Fibroblast of lung (primary cell): ENCODE results near the gene DICER1. TPM values are rescaled to one million over a fixed set of nuclear protein-coding genes. Genes with fewer than 3 reads are reported as not detected.

ENCODE experiments used
- DNase-seq, 2 donors: peaks; one replicate each; pipeline versions ENCODE4 v3.0.0 to v3.0.0-alpha.2; 2010; ENCODE audit warnings: low read depth in 2 of 2
- H2AFZ ChIP-seq: 2 replicates; pipeline ENCODE4 v1.5.1; 2012; ENCODE audit warnings: low read length, control low read depth, inconsistent platforms
- H3K27ac ChIP-seq: 2 replicates; pipeline ENCODE4 v1.5.1; 2011; ENCODE audit warnings: low read length, control low read depth; ENCODE audit not compliant: insufficient read depth
- H3K27me3 ChIP-seq: 2 replicates; pipeline ENCODE4 v1.5.1; 2011; ENCODE audit warnings: mild to moderate bottlenecking, low read length; ENCODE audit not compliant: control insufficient read depth, insufficient read depth
- H3K36me3 ChIP-seq: 2 replicates; pipeline ENCODE4 v1.5.1; 2011; ENCODE audit warnings: low read length; ENCODE audit not compliant: control insufficient read depth, insufficient read depth
- H3K4me1 ChIP-seq: 2 replicates; pipeline ENCODE4 v1.5.1; 2011; ENCODE audit warnings: low read length; ENCODE audit not compliant: control insufficient read depth, insufficient read depth; ENCODE audit errors: extremely low read depth
- H3K4me2 ChIP-seq: 2 replicates; pipeline ENCODE4 v1.5.1; 2011; ENCODE audit warnings: low read length, control low read depth; ENCODE audit not compliant: insufficient read depth; ENCODE audit errors: extremely low read depth
- H3K4me3 ChIP-seq, 4 experiments: fragments of 200-600 bp in 1 of 4; sonication (generic) in 1 of 4; replicated peaks in 1 of 4; 2 replicates each; pipeline ENCODE4 v1.5.1; 2011 to 2016; ENCODE audit warnings: low read length in 4 of 4, low read depth in 3 of 4, mild to moderate bottlenecking in 3 of 4, control low read depth in 2 of 4, inconsistent platforms in 1 of 4, mixed read lengths in 1 of 4; ENCODE audit not compliant: insufficient read depth in 1 of 4; ENCODE audit errors: control extremely low read depth in 1 of 4
- H3K79me2 ChIP-seq: 2 replicates; pipeline ENCODE4 v1.5.1; 2012; ENCODE audit warnings: mild to moderate bottlenecking, low read length, inconsistent platforms; ENCODE audit not compliant: control insufficient read depth, insufficient read depth
- H3K9ac ChIP-seq: 2 replicates; pipeline ENCODE4 v1.5.1; 2011; ENCODE audit warnings: mild to moderate bottlenecking, low read length, control low read depth; ENCODE audit not compliant: insufficient read depth
- H3K9me3 ChIP-seq: 2 replicates; pipeline ENCODE4 v1.5.1; 2012; ENCODE audit warnings: low read depth, low read length; ENCODE audit not compliant: control insufficient read depth, insufficient read depth
- H4K20me1 ChIP-seq: 2 replicates; pipeline ENCODE4 v1.5.1; 2011; ENCODE audit warnings: low read length; ENCODE audit not compliant: control insufficient read depth, insufficient read depth; ENCODE audit errors: extremely low read depth
- CTCF ChIP-seq, 2 donors: IDR thresholded peaks in 1 of 2; conservative IDR thresholded peaks in 1 of 2; 1 replicate in 1 of 2; 2 replicates in 1 of 2; pipeline ENCODE4 v1.5.1; 2011 to 2012; ENCODE audit warnings: low read length in 2 of 2, control low read depth in 1 of 2, inconsistent platforms in 1 of 2, low read depth in 1 of 2, mild to moderate bottlenecking in 1 of 2
- EZH2 ChIP-seq: IDR thresholded peaks from 2 replicates; pipeline ENCODE4 v1.5.1; 2012; ENCODE audit warnings: low read length, control low read depth, mild to moderate bottlenecking; ENCODE audit errors: missing control alignments
- polyA plus RNA-seq, 2 donors: library from polyadenylated mRNA; depleted of rRNA in 1 of 2; stranded (reverse) in 1 of 2; unstranded in 1 of 2; fragments of >200 nt; gene quantifications; 2 replicates each; pipeline ENCODE4 v1.2.1, GENCODE V29; 2011 to 2012; ENCODE audit warnings: missing spikeins in 1 of 2
- total RNA-seq: library from RNA; depleted of rRNA; stranded (reverse); fragments of >200 nt; gene quantifications from 2 replicates; pipeline ENCODE4 v1.2.1, GENCODE V29; 2014

Gene DICER1
- total and polyA plus RNA-seq, 2 donors (not counting 1 experiment from before 2014, with no cell fraction given): 20.3 to 28.7 TPM

- Histone ChIP-seq H3K9ac (no peak overlapping the region), H2AFZ (no peak overlapping the region), H3K27ac (no peak overlapping the region), H3K27me3 (no peaks in the 10 kb centered on the region), H3K4me2 (no peak overlapping the region), H3K4me3 (no peak overlapping the region), H3K36me3 (no peaks in the 10 kb centered on the region), H4K20me1 (no peaks in the 10 kb centered on the region), H3K4me1 (peaks cover 3% of the 10 kb centered on the region), H3K79me2 (no peaks in the 10 kb centered on the region), H3K9me3 (no peaks in the 10 kb centered on the region)
- TF ChIP-seq CTCF (conservative IDR thresholded peaks at IDR 0.05 in 1 of 2, IDR thresholded peaks at IDR 0.05 in 1 of 2; ENCODE audit: low read depth in 1 of 2, low read length in 2 of 2) (no peak), EZH2 (no peak)
- DNase-seq: no peak
Measured at GRCh38 chr14:95048771-95049312, 108.5 kb downstream of the DICER1 start.

- Histone ChIP-seq H3K27ac (no peak overlapping the region), H3K4me3 (no peak overlapping the region), H4K20me1 (no peaks in the 10 kb centered on the region), H3K27me3 (no peaks in the 10 kb centered on the region), H3K9ac (no peak overlapping the region), H3K4me1 (peaks cover 3% of the 10 kb centered on the region), H3K79me2 (no peaks in the 10 kb centered on the region), H3K9me3 (no peaks in the 10 kb centered on the region), H3K4me2 (no peak overlapping the region), H2AFZ (no peak overlapping the region), H3K36me3 (no peaks in the 10 kb centered on the region)
- no peak for TF ChIP-seq CTCF (conservative IDR thresholded peaks at IDR 0.05 in 1 of 2, IDR thresholded peaks at IDR 0.05 in 1 of 2; ENCODE audit: low read depth in 1 of 2, low read length in 2 of 2)
- no peak for TF ChIP-seq EZH2
- DNase-seq: no peak
Measured at GRCh38 chr14:95047754-95048153, 109.6 kb downstream of the DICER1 start.

- Histone ChIP-seq H3K4me1 (peaks cover 3% of the 10 kb centered on the region), H3K9me3 (no peaks in the 10 kb centered on the region), H3K27ac (no peak overlapping the region), H3K36me3 (no peaks in the 10 kb centered on the region), H3K79me2 (no peaks in the 10 kb centered on the region), H4K20me1 (no peaks in the 10 kb centered on the region), H3K9ac (no peak overlapping the region), H3K4me2 (peak overlapping the region; percentile 25), H3K27me3 (no peaks in the 10 kb centered on the region), H3K4me3 (no peak overlapping the region), H2AFZ (no peak overlapping the region)
- peak in 1 of 2 donors; percentile 52 for DNase-seq
- TF ChIP-seq EZH2 (no peak), CTCF (conservative IDR thresholded peaks at IDR 0.05 in 1 of 2, IDR thresholded peaks at IDR 0.05 in 1 of 2; ENCODE audit: low read depth in 1 of 2, low read length in 2 of 2) (no peak)
Measured at GRCh38 chr14:95046711-95047681, 110.3 kb downstream of the DICER1 start.
